ENCODE results near the gene BMP6.

Gene BMP6

GRCh38 chr6:7747901-7748504 is 22.1 kb downstream of the BMP6 start:
- no peak for DNase-seq

GRCh38 chr6:7749478-7749877 is 23.6 kb downstream of the BMP6 start:
- DNase-seq = no peak

GRCh38 chr6:7750197-7750596 is 24.3 kb downstream of the BMP6 start:
- no peak for DNase-seq

GRCh38 chr6:7758456-7758855 is 32.6 kb downstream of the BMP6 start:
- DNase-seq = no peak

GRCh38 chr6:7759320-7759719 is 33.4 kb downstream of the BMP6 start:
- no peak for DNase-seq

- DNase-seq = no peak
Observed at GRCh38 chr6:7761051-7761450, 35.2 kb downstream of the BMP6 start.

GRCh38 chr6:7762760-7763159 is 36.9 kb downstream of the BMP6 start:
- DNase-seq = no peak

- DNase-seq = no peak
Observed at GRCh38 chr6:7763881-7764280, 38.0 kb downstream of the BMP6 start.

GRCh38 chr6:7765575-7766325 is 39.9 kb downstream of the BMP6 start:
- DNase-seq = no peak

GRCh38 chr6:7769702-7770101 is 43.8 kb downstream of the BMP6 start:
- DNase-seq = no peak

GRCh38 chr6:7770111-7770510 is 44.2 kb downstream of the BMP6 start:
- no peak for DNase-seq

- no peak for DNase-seq
Observed at GRCh38 chr6:7770601-7771000, 44.7 kb downstream of the BMP6 start.

- no peak for DNase-seq
Observed at GRCh38 chr6:7773322-7773721, 47.4 kb downstream of the BMP6 start.

- DNase-seq = no peak
Observed at GRCh38 chr6:7773914-7774313, 48.0 kb downstream of the BMP6 start.

GRCh38 chr6:7776509-7776908 is 50.6 kb downstream of the BMP6 start:
- DNase-seq = no peak

- DNase-seq = no peak
Observed at GRCh38 chr6:7777074-7777473, 51.2 kb downstream of the BMP6 start.

GRCh38 chr6:7781240-7781639 is 55.3 kb downstream of the BMP6 start:
- DNase-seq = no peak

- DNase-seq = no peak
Observed at GRCh38 chr6:7784248-7784647, 58.3 kb downstream of the BMP6 start.

- no peak for DNase-seq
Observed at GRCh38 chr6:7784706-7785105, 58.8 kb downstream of the BMP6 start.

GRCh38 chr6:7785243-7786035 is 59.5 kb downstream of the BMP6 start:
- DNase-seq = no peak

GRCh38 chr6:7786214-7786661 is 60.3 kb downstream of the BMP6 start:
- no peak for DNase-seq

- no peak for DNase-seq
Observed at GRCh38 chr6:7787137-7787608, 61.3 kb downstream of the BMP6 start.

GRCh38 chr6:7787731-7788130 is 61.8 kb downstream of the BMP6 start:
- DNase-seq = no peak

- no peak for DNase-seq
Observed at GRCh38 chr6:7794509-7794908, 68.6 kb downstream of the BMP6 start.

Data from cerebellar nuclear complex (tissue), 1 donor.